Hair follicular keratinocyte (primary cell): ENCODE data around the gene TRIP12. TPM values are rescaled to one million over a fixed set of nuclear protein-coding genes. Genes with fewer than 3 reads are reported as not detected.

Experiments used
- total RNA-seq: library from RNA; depleted of rRNA; stranded (reverse); fragments of >200 nt; gene quantifications from 2 replicates; pipeline ENCODE4 v1.2.3, GENCODE V29; 2015

The TRIP12 gene
- total RNA-seq, result 64.4 and 81.1 TPM in 2 replicates

DNA sequence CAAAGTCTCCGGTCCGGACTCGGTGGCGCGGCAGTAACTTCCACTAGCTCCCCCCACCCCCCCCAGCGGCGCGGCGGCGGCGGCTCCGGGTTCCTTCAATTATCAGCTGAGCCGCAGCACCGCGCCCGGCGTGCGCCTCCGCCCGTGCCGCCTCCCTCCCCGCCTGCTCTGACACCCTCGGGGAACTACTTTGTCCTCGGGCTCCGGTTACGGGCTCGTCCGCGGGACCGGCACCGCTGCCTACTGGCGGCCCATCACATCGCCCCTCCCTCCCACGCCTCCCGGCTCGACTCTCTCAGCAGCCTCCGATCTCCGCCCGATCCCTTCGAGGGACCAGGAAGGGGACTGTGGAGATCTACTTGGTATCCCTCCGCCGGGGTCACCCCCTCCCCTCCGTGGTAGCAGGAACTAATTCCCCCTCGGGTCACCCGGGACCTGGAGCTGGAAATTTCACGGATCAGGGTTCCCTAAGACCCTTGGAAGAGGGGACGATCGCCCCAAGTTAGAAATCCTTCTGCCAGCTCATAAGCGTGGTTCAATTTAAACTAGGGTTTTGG lies at the start of gene TRIP12:
TRIP12 (minus strand) TSS at position 118 of the 557 bp plus-strand sequence. CDS start 41,930 bp downstream, outside the sequence.

DNA sequence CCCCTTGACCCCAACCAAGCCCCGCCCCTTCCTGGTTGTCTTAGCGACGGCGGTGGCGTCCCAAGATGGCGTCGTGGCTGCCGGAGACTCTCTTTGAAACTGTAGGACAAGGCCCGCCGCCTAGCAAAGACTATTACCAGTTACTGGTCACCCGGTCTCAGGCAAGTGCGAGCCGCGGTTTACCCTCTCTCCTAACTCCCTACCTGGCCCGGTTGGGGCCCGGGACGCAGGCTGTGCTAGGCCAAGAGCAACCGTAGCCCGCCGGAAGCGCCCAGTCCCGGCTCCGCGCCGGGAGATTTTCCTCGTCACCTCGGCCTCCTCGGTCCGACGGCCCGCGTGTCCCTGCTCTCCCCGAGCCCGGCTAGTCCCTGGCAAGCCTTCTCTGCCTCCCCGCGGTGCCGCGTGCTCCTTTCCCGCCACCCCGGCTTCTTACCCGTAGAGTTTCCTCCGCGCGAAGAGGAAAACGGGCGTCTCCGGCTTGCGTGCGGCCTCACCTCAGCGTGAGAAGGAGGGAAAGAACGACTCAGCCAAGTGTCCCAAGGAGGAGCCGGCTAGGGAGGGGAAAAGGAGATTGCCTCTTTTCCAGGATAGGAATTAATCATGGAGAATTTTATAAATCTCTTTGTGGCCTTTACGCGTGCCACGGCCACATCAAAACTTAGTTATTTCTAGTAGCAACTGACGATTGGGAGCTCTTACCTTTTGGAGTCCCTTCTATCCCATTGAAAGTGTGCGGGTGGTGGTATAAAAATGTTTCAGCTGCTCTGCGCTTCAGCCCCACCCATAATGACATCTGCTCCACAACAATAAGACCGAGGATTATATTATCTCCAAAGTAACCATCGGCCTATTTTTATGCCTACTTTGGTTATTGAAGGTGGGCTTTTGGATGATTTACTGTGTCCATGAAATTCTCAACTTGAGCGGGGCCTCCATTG lies 909 bp upstream of the TRIP12 start, which contains the start of gene FBXO36:
FBXO36 (plus strand) TSS at position 55 of the 938 bp plus-strand sequence; CDS start at position 66, 11 bp downstream.

DNA sequence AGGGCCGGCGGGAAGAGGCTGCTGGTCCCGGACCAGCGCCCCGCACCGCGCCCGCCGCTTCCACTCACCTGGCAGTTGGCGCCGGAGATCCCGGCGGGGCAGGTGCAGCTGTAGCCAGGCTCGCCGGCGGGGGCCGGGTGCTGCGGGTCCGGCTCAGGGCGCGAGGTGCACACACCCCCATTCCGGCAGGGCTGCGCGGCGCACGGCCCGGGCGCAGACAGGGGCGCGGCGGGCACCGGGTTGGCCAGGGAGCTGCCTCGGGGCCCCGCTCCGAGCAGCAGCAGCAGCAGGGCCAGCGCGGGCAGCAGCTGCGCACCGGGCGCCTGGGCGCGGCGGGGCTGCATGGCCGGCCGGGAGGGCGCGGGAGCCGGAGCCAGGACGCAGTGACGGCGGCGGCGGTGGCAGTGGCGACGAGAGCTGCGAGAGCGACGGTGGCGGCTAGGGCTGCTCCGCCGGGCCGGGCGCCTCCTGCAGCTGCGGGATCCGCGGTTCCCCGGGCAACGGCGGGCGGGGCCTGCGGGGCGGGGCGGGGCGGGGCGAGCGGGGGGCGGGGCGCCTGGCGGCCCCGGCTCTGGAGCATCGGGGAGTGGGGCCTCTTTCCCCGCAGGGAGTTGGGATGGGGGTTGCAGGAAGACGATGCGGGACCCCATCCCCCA lies 207.6 kb downstream of the TRIP12 start, which contains the start of gene DNER:
DNER (minus strand) TSS at position 476 of the 656 bp plus-strand sequence; CDS start at position 344, 132 bp downstream.

Other genes starting within 250 kb of the TRIP12 start
- gene DNER, start 207.5 kb downstream of the TRIP12 start, total RNA-seq, result 4.6 and 8.0 TPM in 2 replicates
- 3.7 and 4.1 TPM in 2 replicates for gene FBXO36, start 494 bp upstream of the TRIP12 start, total RNA-seq
- gene SLC16A14, start 146.9 kb upstream of the TRIP12 start, total RNA-seq, result 0.31 and 0.34 TPM in 2 replicates